ENCODE data around the gene CYFIP2.

GRCh38 chr5:157303023-157303422 is 37.1 kb downstream of the CYFIP2 start:
- no peak for TF ChIP-seq EZH2 (IDR thresholded peaks at IDR 0.05; ENCODE audit: insufficient read depth, poor library complexity, severe bottlenecking)
- TF ChIP-seq EZH2phosphoT487 (IDR thresholded peaks at IDR 0.05; ENCODE audit: insufficient read depth, low read depth), result no peak
